SJSA1 (cell line): ENCODE results near the gene SYT8. TPM values are rescaled to one million over a fixed set of nuclear protein-coding genes. Genes with fewer than 3 reads are reported as not detected.
"Not testable (repeated sequence)": the region's sequence is repeated elsewhere in the genome, so short reads cannot be mapped to it uniquely, and the experiment has no call there.

Experiments
- DNase-seq, 2 experiments: peaks; one replicate each; pipeline ENCODE4 v3.0.0-alpha.2; 2015 to 2020; ENCODE audit warnings: low spot score in 2 of 2, low read depth in 1 of 2
- H3K27ac ChIP-seq: fragments of 250-450 bp; sonication (Bioruptor Pico); 2 replicates; pipeline ENCODE4 v1.5.1; 2020; ENCODE audit warnings: mild to moderate bottlenecking, moderate library complexity
- H3K27me3 ChIP-seq: fragments of 250-450 bp; sonication (Bioruptor Pico); replicated peaks from 2 replicates; pipeline ENCODE4 v1.5.1; 2020; ENCODE audit warnings: mild to moderate bottlenecking, moderate library complexity
- H3K36me3 ChIP-seq: fragments of 250-450 bp; sonication (Bioruptor Pico); 2 replicates; pipeline ENCODE4 v1.5.1; 2020; ENCODE audit warnings: mild to moderate bottlenecking
- H3K4me1 ChIP-seq: fragments of 250-450 bp; sonication (Bioruptor Pico); replicated peaks from 2 replicates; pipeline ENCODE4 v1.6.1; 2021; ENCODE audit warnings: mild to moderate bottlenecking
- H3K4me3 ChIP-seq: fragments of 250-450 bp; sonication (Bioruptor Pico); 2 replicates; pipeline ENCODE4 v1.5.1; 2020; ENCODE audit warnings: mild to moderate bottlenecking
- H3K9me3 ChIP-seq: fragments of 250-450 bp; sonication (Bioruptor Pico); replicated peaks from 2 replicates; pipeline ENCODE4 v1.5.1; 2020; ENCODE audit warnings: mild to moderate bottlenecking
- total RNA-seq: library from RNA; depleted of rRNA; stranded (reverse); fragments of >200 nt; shearing (Covaris generic); gene quantifications from 2 replicates; pipeline ENCODE4 v1.2.3, GENCODE V29; 2014; rRNA removed

SYT8 gene
- total RNA-seq, 1 experiment from 2014 or later: not detected

DNA sequence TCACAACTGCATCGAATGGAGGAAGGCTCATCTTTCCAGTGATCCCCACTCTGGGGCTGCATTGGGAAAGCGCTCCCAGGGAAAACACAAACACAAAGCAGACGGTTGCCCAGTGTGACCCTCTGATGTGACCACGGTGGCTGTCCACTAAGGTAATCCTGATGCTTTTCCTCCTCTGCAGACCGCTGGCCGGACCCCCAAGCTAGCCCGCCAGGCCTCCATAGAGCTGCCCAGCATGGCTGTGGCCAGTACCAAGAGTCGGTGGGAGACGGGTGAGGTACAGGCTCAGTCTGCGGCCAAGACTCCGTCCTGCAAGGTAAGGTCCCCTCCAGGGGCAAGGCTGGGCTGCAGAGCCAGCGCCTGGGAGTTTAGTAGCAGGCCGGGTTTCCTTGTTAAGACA, 51.8 kb downstream of the SYT8 start:
- not testable (repeated sequence) for H3K9me3 ChIP-seq, H3K4me1 ChIP-seq, H3K36me3 ChIP-seq, DNase-seq, H3K27ac ChIP-seq, H3K27me3 ChIP-seq, H3K4me3 ChIP-seq

Other genes starting within 250 kb of the SYT8 start
- gene KRTAP5-1, start 249.7 kb upstream of the SYT8 start, total RNA-seq: not detected in 2 replicates
- gene KRTAP5-2, start 236.7 kb upstream of the SYT8 start, total RNA-seq: not detected in 2 replicates
- not detected in 2 replicates for gene KRTAP5-3, start 226.5 kb upstream of the SYT8 start, total RNA-seq
- gene KRTAP5-4, start 212.9 kb upstream of the SYT8 start, total RNA-seq: not detected in 2 replicates
- gene KRTAP5-5, start 205.2 kb upstream of the SYT8 start, total RNA-seq: not detected in 2 replicates
- gene KRTAP5-6, start 137.8 kb upstream of the SYT8 start, total RNA-seq: not detected in 2 replicates
- gene IFITM10, start 84.4 kb upstream of the SYT8 start, total RNA-seq: 0.05 TPM in 1 of 2 replicates, not detected in the other
- 245 and 253 TPM in 2 replicates for gene CTSD, start 71.1 kb upstream of the SYT8 start, total RNA-seq
- not detected in 2 replicates for gene TNNI2, start 4.0 kb downstream of the SYT8 start, total RNA-seq
- 0.50 and 3.4 TPM in 2 replicates for gene LSP1, start 18.1 kb downstream of the SYT8 start, total RNA-seq
- gene PRR33, start 56.9 kb downstream of the SYT8 start, total RNA-seq: not detected in 2 replicates
- 7.5 and 8.0 TPM in 2 replicates for gene TNNT3, start 84.7 kb downstream of the SYT8 start, total RNA-seq
- 155 and 244 TPM in 2 replicates for gene MRPL23, start 112.3 kb downstream of the SYT8 start, total RNA-seq
- gene H19, start 162.9 kb downstream of the SYT8 start, total RNA-seq: not detected in 2 replicates